Right hindlimb (tissue), 1 donor: Measurements from ENCODE around the gene TMEM214.

Experiments
- DNase-seq: peaks from one replicate; pipeline ENCODE4 v3.0.0-alpha.2; 2018

The TMEM214 gene

DNA sequence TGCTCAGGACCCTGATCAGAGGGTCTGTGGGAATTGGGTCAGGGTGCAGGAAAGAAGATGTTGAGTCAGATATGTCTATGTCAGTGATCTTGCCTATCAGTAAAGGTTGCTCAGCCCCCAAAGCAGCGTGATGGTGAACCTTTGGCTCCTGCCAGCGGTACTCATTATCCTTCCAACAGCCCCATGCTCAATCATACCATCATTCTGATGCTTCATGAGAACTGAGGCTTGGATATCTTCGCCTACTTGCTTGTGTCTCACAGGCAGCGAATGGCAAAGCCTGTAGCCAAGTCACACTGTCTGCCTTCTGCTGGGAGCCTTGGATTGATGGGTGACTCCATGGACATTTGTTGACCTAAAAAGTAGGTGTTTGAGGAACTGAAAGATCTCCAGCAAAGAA lies 19.0 kb upstream of the TMEM214 start:
- DNase-seq, result no peak

DNA sequence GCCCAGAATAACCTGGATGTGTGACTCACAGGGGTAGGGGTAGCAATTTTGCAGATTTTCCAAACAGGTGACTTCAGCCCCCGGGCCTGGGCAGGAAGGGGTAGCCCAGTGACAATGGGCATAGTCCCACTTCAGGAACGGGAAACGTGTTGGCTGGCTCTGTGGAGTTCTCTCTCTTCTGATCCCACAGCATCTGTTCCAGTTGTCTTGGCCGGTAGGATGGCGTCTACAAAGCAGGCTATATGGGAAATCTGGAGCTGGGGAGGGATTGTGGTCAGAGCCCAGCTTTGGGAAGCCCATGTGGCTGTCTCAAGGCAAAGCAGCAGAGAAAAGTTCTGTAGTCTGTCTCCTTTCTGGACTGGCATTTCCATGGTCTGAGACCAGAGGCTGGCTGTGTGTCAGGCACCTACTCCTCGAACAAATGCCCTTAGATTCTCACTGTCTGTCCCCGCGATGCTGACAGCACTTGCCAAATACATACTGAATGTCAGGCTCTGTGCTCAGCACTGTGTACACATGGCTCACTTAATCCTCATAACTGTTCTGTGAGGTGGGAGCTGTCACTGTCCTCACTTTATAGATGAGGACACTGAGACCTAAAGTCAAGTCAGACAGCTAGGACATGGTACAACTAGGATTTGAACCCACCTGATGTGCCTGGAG lies 17.9 kb upstream of the TMEM214 start:
- no peak for DNase-seq

DNA sequence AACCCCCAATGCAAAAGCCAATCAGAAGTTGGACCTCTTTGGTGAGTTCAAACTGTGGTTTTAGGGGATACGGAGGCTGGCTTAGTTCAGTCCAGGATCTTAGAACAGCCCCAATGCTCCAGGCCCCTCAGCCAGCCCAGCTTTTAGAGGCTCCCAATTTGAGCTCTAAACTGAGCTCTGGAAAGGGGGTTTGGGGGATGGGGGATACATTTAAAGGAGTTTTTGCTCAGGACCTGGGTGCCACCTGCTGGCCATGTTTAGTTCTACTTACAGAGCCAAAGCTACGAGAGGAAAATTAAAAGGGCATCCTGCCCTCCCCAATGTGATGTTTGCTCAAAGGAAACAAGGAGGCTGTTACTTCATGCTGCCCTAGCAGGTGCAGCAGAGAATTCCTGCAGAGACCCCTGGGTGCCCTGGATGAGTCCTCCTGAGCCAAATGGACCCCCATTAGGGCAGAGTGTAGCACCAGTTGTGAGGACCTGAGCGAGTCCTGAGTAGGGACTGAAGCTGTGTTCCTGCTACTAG lies 15.9 kb upstream of the TMEM214 start:
- DNase-seq, result peak; percentile 50

GRCh38 chr2:27018142-27018541 lies 14.6 kb upstream of the TMEM214 start:
- peak; percentile 19 for DNase-seq

- peak; percentile 12 for DNase-seq
Measured at GRCh38 chr2:27019459-27019858, 13.3 kb upstream of the TMEM214 start.

DNA sequence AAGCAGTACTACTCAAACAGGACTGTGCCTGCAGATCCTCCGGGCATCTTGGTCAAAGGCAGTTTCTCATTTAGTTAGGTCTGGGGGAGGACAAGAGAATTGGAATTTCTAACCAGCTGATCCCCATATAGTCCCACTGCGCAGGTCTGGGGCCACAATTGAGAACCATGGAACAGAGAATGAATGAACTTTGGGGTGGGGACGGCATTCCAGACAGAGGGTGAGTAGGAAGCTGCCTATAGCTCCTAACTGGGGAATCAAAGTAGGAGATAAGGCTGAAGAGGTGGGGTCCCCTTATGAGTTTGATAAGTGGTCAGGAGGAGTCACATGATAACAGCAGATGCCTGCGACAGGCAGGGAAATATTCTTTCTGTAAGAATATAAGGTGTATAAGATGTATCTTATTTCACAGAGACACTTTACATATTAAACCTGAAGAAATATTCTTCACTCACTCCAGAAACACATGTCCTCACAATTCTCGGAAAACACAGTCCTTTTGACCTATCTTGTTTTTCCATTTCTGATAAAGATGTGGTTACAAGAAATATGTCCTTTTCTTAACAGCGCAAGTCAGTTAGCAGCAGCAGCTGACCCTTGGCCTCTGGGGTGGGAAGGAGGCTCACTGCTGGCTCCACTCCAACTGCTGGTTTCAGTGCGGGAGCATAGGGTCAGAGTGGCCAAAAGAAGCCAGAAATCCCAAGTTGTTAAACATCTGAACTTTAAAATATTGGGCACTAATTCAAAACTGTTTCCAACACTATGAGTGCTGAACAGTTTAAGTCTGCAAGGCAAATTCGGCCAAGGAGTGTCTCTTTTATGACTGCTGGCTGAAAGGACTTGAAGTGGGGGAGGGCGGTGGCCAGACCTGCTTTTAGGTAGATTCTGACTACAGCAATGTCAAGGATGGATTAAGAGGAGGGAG lies 12.6 kb upstream of the TMEM214 start:
- DNase-seq, result peak; percentile 46

GRCh38 chr2:27021253-27022049 lies 11.3 kb upstream of the TMEM214 start:
- DNase-seq, result peak; percentile 4

DNA sequence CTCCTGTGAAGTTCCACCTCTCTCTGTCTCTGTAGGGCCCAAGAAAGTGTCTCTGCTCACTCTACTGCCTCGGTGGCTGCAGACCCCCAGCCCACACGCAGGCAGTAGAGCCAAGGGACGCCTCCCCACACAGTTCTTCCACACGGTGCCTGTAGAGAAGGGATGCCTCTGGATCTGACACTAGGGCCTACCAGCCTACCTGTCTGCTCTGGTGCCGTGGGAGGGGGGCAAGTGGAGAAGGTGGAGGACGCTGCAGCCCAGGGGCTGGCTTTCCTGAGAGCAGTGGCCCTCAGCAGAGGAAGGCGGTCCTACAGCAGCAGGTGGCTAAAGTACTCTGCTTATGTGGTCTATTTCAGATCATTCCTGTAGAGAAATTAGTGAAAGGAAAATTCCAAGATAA lies 9.0 kb upstream of the TMEM214 start:
- no peak for DNase-seq

GRCh38 chr2:27024188-27024587 lies 8.6 kb upstream of the TMEM214 start:
- no peak for DNase-seq

- no peak for DNase-seq
Measured at GRCh38 chr2:27024812-27025211, 8.0 kb upstream of the TMEM214 start.

- DNase-seq, result no peak
Measured at GRCh38 chr2:27025281-27025800, 7.4 kb upstream of the TMEM214 start.

GRCh38 chr2:27025861-27026851 lies 6.6 kb upstream of the TMEM214 start:
- DNase-seq, result no peak

GRCh38 chr2:27027211-27027651 lies 5.5 kb upstream of the TMEM214 start:
- no peak for DNase-seq

- DNase-seq, result no peak
Measured at GRCh38 chr2:27029051-27029450, 3.7 kb upstream of the TMEM214 start.

- DNase-seq, result no peak
Measured at GRCh38 chr2:27033253-27033852, 588 bp downstream of the TMEM214 start.

- no peak for DNase-seq
Measured at GRCh38 chr2:27038012-27038411, 5.2 kb downstream of the TMEM214 start.

DNA sequence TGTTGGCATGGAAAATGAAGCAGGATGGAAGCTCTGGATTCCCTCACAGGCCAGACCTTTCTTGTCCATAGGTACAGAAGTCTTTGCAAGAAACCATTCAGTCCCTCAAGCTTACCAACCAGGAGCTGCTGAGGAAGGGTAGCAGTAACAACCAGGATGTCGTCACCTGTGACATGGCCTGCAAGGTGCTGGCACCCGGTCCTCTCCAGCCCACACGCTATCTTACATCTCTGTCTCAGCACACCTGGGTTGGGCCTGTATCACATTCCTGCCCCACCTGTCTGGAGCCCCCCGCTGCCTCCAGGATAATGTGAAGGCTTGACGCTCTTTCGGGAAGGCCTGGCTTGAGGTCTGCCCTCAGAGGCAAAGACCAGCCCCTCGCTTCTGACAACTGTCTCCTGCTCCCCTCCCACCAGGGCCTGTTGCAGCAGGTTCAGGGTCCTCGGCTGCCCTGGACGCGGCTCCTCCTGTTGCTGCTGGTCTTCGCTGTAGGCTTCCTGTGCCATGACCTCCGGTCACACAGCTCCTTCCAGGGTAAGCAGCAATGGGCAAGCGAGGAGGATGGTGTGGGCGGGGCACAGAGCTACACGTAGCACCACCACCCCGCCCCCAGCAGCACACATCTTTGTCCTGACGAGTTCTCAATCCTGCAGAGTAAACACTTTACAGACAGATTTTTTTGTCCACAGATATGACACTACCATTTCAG lies 6.0 kb downstream of the TMEM214 start:
- DNase-seq, result no peak

DNA sequence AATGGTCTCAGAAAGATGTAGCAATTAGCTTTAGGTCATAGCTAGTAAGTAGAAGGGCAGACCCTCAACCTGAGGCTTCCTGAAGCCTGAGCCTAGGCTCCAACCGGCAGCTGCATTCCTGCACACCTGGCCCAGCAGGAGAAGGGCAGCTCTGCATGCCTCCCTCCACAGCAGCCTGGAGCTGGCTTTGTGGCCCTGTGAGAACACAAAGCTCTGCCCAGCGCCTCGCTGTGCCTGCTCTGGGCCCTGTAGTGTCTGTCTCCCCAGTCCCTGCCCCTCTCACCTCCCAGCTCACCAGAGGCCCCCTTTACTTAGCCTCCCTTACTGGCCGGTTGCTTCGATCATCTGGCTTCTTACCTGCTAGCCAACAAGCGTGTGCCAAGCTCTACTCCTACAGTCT lies 6.7 kb downstream of the TMEM214 start:
- DNase-seq, result no peak

GRCh38 chr2:27039871-27040270 lies 7.1 kb downstream of the TMEM214 start:
- no peak for DNase-seq

DNA sequence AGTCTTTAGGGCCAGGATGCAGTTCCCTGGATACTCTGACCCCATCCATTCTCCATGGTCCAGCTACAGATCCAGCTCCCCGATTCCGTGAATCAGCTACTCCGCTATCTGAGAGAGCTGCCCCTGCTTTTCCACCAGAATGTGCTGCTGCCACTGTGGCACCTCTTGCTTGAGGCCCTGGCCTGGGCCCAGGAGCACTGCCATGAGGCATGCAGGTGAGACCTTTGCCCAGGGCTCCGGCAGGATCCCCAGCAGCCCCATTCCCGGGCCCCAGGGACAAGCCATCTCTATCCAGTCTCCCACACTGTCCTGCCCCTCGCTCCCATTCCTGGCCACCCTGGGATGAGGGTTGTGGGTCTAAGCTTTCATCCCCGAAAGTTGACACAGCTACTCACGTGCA lies 7.5 kb downstream of the TMEM214 start:
- no peak for DNase-seq
